ENCODE data around the gene KCNQ1.

Gene KCNQ1

DNA sequence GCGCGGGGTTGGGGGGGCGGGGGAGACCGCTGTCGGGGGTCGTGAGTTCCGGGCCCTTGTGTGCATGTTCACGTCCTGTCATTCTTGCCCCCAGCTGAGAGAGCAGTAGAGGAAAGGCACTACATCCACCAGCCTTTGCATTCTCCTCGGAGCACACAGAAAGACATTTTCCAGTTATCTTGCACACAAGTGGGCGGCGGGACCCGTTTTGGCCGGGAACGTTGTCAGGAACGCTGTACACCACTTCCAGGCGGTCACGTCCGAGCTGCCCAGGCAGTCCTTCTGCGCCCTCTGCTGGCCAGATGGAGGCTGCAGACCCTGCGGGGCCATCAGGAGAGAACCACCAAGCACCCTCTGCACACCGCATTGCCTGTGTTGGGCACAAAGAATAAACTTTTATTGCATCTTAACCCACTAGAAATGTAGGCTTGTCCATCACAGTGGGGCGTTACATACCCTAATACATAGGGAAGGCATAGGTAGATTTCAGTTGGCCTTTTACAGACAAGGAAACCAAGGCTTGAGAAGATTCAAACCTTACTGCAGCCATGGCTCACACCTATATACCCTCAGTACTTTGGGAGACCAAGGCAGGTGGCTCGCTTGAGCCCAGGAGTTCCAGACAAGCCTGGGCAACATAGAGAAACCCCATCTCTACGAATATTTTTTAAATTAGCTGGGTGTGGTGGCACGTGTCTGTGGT lies 443.6 kb downstream of the KCNQ1 start:
- FAIRE-seq, result peak; percentile 97
- TF ChIP-seq TAF1 (IDR thresholded peaks at IDR 0.05; ENCODE audit: borderline replicate concordance, low read depth, low read length) (no peak), POLR2AphosphoS5 (IDR thresholded peaks at IDR 0.05; ENCODE audit: low read depth, low read length) (no peak), POLR2A (IDR thresholded peaks at IDR 0.05; ENCODE audit: low read depth, low read length) (no peak)

GRCh38 chr11:2889362-2890273 lies 444.8 kb downstream of the KCNQ1 start:
- DNase-seq (ENCODE audit: insufficient read length) (no peak), FAIRE-seq (no peak)
- TF ChIP-seq POLR2A (IDR thresholded peaks at IDR 0.05; ENCODE audit: low read depth, low read length) (no peak), TAF1 (IDR thresholded peaks at IDR 0.05; ENCODE audit: borderline replicate concordance, low read depth, low read length) (no peak), POLR2AphosphoS5 (IDR thresholded peaks at IDR 0.05; ENCODE audit: low read depth, low read length) (no peak)

More for the DNA sequence above, 443.6 kb downstream of the KCNQ1 start:
- DNase-seq (ENCODE audit: insufficient read length), result peak; percentile 72

DNA sequence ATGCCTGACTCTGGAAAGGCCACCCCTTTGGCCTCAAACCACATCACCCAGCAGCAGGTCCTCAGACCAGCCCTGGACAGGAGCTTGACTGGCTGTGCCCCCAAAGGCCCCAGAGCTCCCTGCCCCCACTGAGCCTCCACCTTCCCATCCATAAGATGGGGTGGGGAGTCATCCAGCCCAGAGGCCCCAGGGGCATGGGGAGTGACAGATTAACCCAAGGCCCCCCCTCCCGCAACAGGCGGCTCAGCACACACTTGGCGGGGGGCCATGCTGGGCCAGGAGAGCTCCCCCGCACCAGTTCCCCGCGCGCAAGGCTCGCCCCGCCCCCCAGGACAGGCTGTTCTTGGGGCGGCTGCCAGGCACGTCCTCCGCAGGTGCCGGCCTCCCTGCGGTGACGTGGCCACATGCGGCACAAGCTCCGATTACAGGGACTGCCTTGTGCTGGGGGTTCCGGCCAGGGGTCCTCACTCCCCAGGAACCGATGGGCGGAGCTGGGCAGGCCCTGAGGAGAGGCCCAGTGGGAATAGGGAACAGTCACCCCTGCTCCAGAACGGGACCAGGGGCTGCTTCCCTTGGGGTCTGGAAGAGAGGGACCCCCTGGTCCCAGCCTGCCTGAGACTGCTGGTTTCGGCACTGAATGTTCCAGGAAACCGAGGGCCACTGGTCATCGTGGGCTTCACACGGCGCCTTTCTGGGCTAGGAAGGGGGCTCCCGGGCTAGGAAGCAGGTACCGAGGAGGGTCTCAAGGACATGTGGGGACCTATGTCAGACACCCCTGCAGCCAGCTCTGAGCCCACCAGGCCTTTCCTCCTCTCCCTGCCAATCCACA lies 445.9 kb downstream of the KCNQ1 start:
- no peak for TF ChIP-seq POLR2A (IDR thresholded peaks at IDR 0.05; ENCODE audit: low read depth, low read length)
- FAIRE-seq, result no peak
- no peak for DNase-seq (ENCODE audit: insufficient read length)

DNA sequence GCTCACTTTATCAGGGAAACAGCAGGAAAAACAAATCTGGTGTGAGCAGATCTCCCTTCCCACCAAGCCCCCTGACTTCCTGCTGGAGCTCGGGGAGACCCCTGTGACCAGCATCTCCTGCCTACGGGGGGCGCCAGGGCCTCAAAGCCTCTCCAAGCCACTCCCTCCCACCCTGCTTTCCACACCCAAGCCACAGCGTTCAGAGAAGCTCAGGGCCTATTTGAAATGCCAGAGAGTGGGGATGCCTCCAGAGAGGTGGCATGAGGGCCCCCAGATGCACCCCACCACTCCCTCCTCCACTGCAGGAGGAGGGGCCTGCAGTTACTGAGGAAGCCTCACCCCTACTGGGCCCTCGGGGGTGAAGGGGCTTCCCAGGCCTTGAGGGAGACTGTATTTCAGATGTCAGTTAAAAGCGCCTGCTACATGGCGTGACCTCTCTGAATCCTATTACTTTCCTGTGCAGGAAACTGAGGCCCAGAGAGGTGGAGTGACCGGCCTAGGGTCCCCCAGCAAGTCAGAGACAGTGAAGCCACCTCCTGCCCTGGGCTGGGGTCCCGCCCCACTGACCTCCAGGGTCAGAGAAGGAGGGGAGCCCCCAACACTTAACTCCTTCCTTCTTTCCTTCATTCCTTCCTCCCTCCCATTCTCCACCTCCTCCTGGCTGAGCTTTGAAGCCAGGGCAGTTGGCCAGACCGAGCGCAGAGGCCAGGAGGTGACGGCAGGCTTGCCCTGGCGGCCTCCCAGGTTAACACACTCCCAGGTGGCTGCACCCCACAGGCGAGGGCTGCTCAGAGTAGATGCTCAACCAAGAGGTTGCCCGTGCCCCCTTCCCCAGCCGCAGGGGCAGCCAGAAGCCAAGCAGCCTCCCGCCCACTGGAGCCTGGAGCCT lies 446.8 kb downstream of the KCNQ1 start:
- no peak for DNase-seq (ENCODE audit: insufficient read length)
- TF ChIP-seq POLR2AphosphoS5 (IDR thresholded peaks at IDR 0.05; ENCODE audit: low read depth, low read length), result no peak
- FAIRE-seq, result no peak

- TF ChIP-seq TAF1 (IDR thresholded peaks at IDR 0.05; ENCODE audit: borderline replicate concordance, low read depth, low read length) (no peak), POLR2A (IDR thresholded peaks at IDR 0.05; ENCODE audit: low read depth, low read length) (no peak), POLR2AphosphoS5 (IDR thresholded peaks at IDR 0.05; ENCODE audit: low read depth, low read length) (no peak)
- FAIRE-seq (peak; percentile 89), DNase-seq (ENCODE audit: insufficient read length) (peak; percentile 78)
These were observed 447.6 kb downstream of the KCNQ1 start for GRCh38 chr11:2892215-2892966.

GRCh38 chr11:2892967-2893528 lies 448.2 kb downstream of the KCNQ1 start:
- FAIRE-seq (no peak), DNase-seq (ENCODE audit: insufficient read length) (no peak)
- TF ChIP-seq POLR2AphosphoS5 (IDR thresholded peaks at IDR 0.05; ENCODE audit: low read depth, low read length) (no peak), POLR2A (IDR thresholded peaks at IDR 0.05; ENCODE audit: low read depth, low read length) (no peak), TAF1 (IDR thresholded peaks at IDR 0.05; ENCODE audit: borderline replicate concordance, low read depth, low read length) (no peak)

GRCh38 chr11:2893935-2894334 lies 449.1 kb downstream of the KCNQ1 start:
- DNase-seq (ENCODE audit: insufficient read length) (no peak), FAIRE-seq (no peak)
- TF ChIP-seq POLR2AphosphoS5 (IDR thresholded peaks at IDR 0.05; ENCODE audit: low read depth, low read length) (no peak), POLR2A (IDR thresholded peaks at IDR 0.05; ENCODE audit: low read depth, low read length) (no peak), TAF1 (IDR thresholded peaks at IDR 0.05; ENCODE audit: borderline replicate concordance, low read depth, low read length) (no peak)

DNA sequence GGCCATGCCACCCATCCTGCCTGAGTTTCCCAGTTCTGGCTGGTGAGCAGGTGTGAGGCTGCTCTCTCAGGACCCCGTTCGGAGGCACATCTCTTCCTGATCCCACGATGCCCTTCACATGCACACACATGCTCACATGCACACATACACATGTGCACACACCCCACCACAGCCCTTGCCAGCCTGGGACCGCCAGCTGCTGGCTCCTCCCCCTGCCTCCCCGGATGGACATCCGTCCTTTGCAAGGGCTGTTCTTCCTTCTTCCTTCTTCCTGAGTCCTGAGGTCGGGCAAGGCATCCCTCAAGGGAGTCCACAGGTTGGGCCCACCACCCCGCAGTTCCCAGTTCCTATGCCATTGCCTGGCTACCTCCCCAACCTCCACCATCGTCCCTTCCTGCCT lies 451.2 kb downstream of the KCNQ1 start:
- FAIRE-seq (no peak), DNase-seq (ENCODE audit: insufficient read length) (no peak)
- TF ChIP-seq TAF1 (IDR thresholded peaks at IDR 0.05; ENCODE audit: borderline replicate concordance, low read depth, low read length) (no peak), POLR2A (IDR thresholded peaks at IDR 0.05; ENCODE audit: low read depth, low read length) (no peak), POLR2AphosphoS5 (IDR thresholded peaks at IDR 0.05; ENCODE audit: low read depth, low read length) (no peak)

DNA sequence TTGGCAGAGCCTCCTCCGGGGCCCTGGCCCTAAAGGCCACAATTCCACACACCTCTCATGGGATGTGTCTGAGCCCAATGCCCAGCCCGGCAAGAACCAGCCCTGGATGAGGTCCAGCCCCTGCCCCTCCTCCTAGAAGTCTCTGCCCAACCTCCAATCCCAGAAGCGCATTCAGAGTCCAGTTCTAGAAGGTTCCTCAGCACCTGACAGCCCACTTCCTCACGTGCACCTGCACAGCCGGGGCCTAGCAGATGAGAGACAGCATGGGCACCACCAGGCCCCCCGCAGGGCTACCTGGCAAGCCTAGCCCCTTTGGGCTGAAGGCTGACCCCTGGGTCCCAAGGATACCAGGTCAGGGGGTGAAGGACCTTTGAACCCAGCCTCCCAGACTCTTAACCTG lies 452.2 kb downstream of the KCNQ1 start:
- FAIRE-seq (no peak), DNase-seq (ENCODE audit: insufficient read length) (no peak)
- no peak for TF ChIP-seq POLR2AphosphoS5 (IDR thresholded peaks at IDR 0.05; ENCODE audit: low read depth, low read length)
- TF ChIP-seq POLR2A (IDR thresholded peaks at IDR 0.05; ENCODE audit: low read depth, low read length), result no peak

Data from GM12892 (cell line).